K562 (cell line): Measurements from ENCODE around the gene GALNT15. TPM values are rescaled to one million over a fixed set of nuclear protein-coding genes. Genes with fewer than 3 reads are reported as not detected.

ENCODE experiments used
- ATAC-seq: fragments of 200-7000 bp; cut with Tn5 transposase; 3 replicates; pipeline ENCODE4 v1.9.1; 2020; ENCODE audit warnings: moderate library complexity
- BruUV-seq: library from RNA; stranded (reverse); fragments of 400-500 nt; replicated peaks from 2 replicates; lab custom pipeline; 2021; lab: Mats Ljungman, UMichigan
- CTCF ChIA-PET: fragments of 300-600 bp; formaldehyde crosslinking; extraction: SDS; loops from one replicate; lab custom pipeline; 2021; ENCODE audit warnings: low intra/inter-chr PET ratio; lab: Yijun Ruan, JAX
- POLR2A ChIA-PET: fragments of 300-600, 350-650 bp; sonication (Branson Sonifier 250); formaldehyde crosslinking; extraction: SDS; loops from one replicate; lab custom pipeline; 2021; ENCODE audit warnings: antibody characterized with exemption, inconsistent platforms; lab: Yijun Ruan, JAX
- DNase-seq, 4 experiments: peaks; one replicate each; pipeline versions ENCODE4 v3.0.0 to v3.0.0-alpha.2; 2011 to 2018; ENCODE audit warnings: low spot score in 3 of 4, mixed read lengths in 3 of 4; ENCODE audit errors: extremely low read depth in 1 of 4
- FAIRE-seq: peaks from 2 replicates; lab custom pipeline; 2011; peaks lifted over from hg19 to GRCh38; lab: Jason Lieb, UNC
- H2AFZ ChIP-seq: 2 replicates; pipeline ENCODE4 v1.6.0; 2011; ENCODE audit warnings: low read depth, low read length, control low read depth, inconsistent platforms
- H3K27ac ChIP-seq: fragments of 200-600 bp; 3 replicates; pipeline ENCODE4 v1.8.0; 2011; ENCODE audit warnings: low read depth, mild to moderate bottlenecking, control low read depth, inconsistent platforms, low read length, moderate library complexity, mixed read lengths; ENCODE audit errors: extremely low read depth
- H3K27me3 ChIP-seq, 2 experiments: fragments of 300-600 bp in 1 of 2; 2 replicates in 1 of 2; 3 replicates in 1 of 2; pipeline versions ENCODE4 v1.6.0 to v1.8.0; 2011; ENCODE audit warnings: inconsistent platforms in 2 of 2, low read length in 2 of 2, mild to moderate bottlenecking in 1 of 2, mixed read lengths in 1 of 2, moderate library complexity in 1 of 2; ENCODE audit not compliant: control insufficient read depth in 2 of 2, insufficient read depth in 2 of 2
- H3K36me3 ChIP-seq: fragments of 300-600 bp; 3 replicates; pipeline ENCODE4 v1.8.0; 2011; ENCODE audit warnings: mild to moderate bottlenecking, low read length, inconsistent platforms; ENCODE audit not compliant: control insufficient read depth, insufficient read depth
- H3K4me1 ChIP-seq, 2 experiments: fragments of 200-600 bp in 1 of 2; replicated peaks in 1 of 2; 2 replicates in 1 of 2; 3 replicates in 1 of 2; pipeline versions ENCODE4 v1.5.1 to v1.8.0; 2011; ENCODE audit warnings: inconsistent platforms in 2 of 2, low read length in 2 of 2, mild to moderate bottlenecking in 1 of 2, mixed read lengths in 1 of 2, moderate library complexity in 1 of 2; ENCODE audit not compliant: control insufficient read depth in 2 of 2, insufficient read depth in 2 of 2
- H3K4me2 ChIP-seq: 2 replicates; pipeline ENCODE4 v1.6.1; 2011; ENCODE audit warnings: low read length, control low read depth, inconsistent platforms, mixed read lengths; ENCODE audit not compliant: insufficient read depth
- H3K4me3 ChIP-seq: fragments of 200-600 bp; sonication (generic), shearing (Covaris generic); 2 replicates; pipeline ENCODE4 v1.5.1; 2016; ENCODE audit warnings: control low read depth, inconsistent platforms
- H3K79me2 ChIP-seq: fragments of 200-600 bp; 3 replicates; pipeline ENCODE4 v1.8.0; 2011; ENCODE audit warnings: low read length, inconsistent platforms; ENCODE audit not compliant: control insufficient read depth, insufficient read depth
- H3K9ac ChIP-seq, 2 experiments: 2 replicates each; pipeline versions ENCODE4 v1.6.0 to v1.6.1; 2011; ENCODE audit warnings: low read depth in 2 of 2, low read length in 2 of 2, control low read depth in 1 of 2, inconsistent platforms in 1 of 2, mild to moderate bottlenecking in 1 of 2, mixed read lengths in 1 of 2; ENCODE audit not compliant: insufficient read depth in 1 of 2
- H3K9me1 ChIP-seq: one replicate; pipeline ENCODE4 v1.6.0; 2011; ENCODE audit warnings: inconsistent platforms, mild to moderate bottlenecking, low read length, moderate library complexity; ENCODE audit not compliant: control insufficient read depth, insufficient read depth
- H3K9me3 ChIP-seq: replicated peaks from 2 replicates; pipeline ENCODE4 v1.5.1; 2011; ENCODE audit warnings: low read depth, low read length, inconsistent platforms; ENCODE audit not compliant: control insufficient read depth, insufficient read depth
- H4K20me1 ChIP-seq: replicated peaks from 2 replicates; pipeline ENCODE4 v1.6.1; 2011; ENCODE audit warnings: low read length, inconsistent platforms, mixed read lengths; ENCODE audit not compliant: control insufficient read depth, insufficient read depth
- ASH1L ChIP-seq: fragments of 450-650 bp; IDR thresholded peaks from 2 replicates; pipeline ENCODE4 v1.6.1; 2018; ENCODE audit warnings: borderline replicate concordance, mild to moderate bottlenecking, low read depth; ENCODE audit not compliant: partially characterized antibody
- CEBPG ChIP-seq, 3 experiments: fragments of 200-800 bp in 1 of 3; sonication (Bioruptor generic) in 1 of 3; sonication (generic) in 1 of 3; formaldehyde crosslinking in 1 of 3; IDR thresholded peaks in 2 of 3; conservative IDR thresholded peaks in 1 of 3; 2 replicates each; pipeline versions ENCODE4 v1.6.1 to v1.8.0; 2016 to 2022; ENCODE audit warnings: missing compliant biosample characterization in 2 of 3, missing genetic modification characterization in 2 of 3, mild to moderate bottlenecking in 1 of 3, missing genetic modification reagents in 1 of 3
- CREB3 ChIP-seq: fragments of 450-650 bp; conservative IDR thresholded peaks from 2 replicates; pipeline ENCODE4 v1.6.1; 2016; ENCODE audit warnings: missing genetic modification characterization, low read depth, mild to moderate bottlenecking, missing compliant biosample characterization, moderate library complexity
- GMEB1 ChIP-seq: fragments of 250-450 bp; sonication (Bioruptor Pico); IDR thresholded peaks from 2 replicates; pipeline ENCODE4 v1.4.0; 2020; ENCODE audit warnings: mild to moderate bottlenecking
- IFI16 ChIP-seq: fragments of 250-450 bp; sonication (Bioruptor Pico); IDR thresholded peaks from 2 replicates; pipeline ENCODE4 v2.1.2; 2022; ENCODE audit warnings: mild to moderate bottlenecking, inconsistent platforms
- ILK ChIP-seq: fragments of 450-650 bp; IDR thresholded peaks from 2 replicates; pipeline ENCODE4 v1.6.1; 2016; ENCODE audit warnings: missing genetic modification characterization, low read depth, mild to moderate bottlenecking, missing compliant biosample characterization, moderate library complexity, borderline replicate concordance
- SLC30A9 ChIP-seq: fragments of 250-450 bp; sonication (Bioruptor Pico); IDR thresholded peaks from 2 replicates; pipeline ENCODE4 v1.8.0; 2022; ENCODE audit warnings: mild to moderate bottlenecking, moderate library complexity
- TCF7 ChIP-seq: sonication (generic); IDR thresholded peaks from 2 replicates; pipeline ENCODE4 v1.6.1; 2016; ENCODE audit warnings: antibody characterized with exemption, borderline replicate concordance
- XRCC5 ChIP-seq: fragments of 200-400 bp; formaldehyde crosslinking; IDR thresholded peaks from 2 replicates; pipeline ENCODE4 v1.6.1; 2017; ENCODE audit warnings: low read depth, mild to moderate bottlenecking, low read length
- ZBED1 ChIP-seq: IDR thresholded peaks from 2 replicates; pipeline ENCODE4 v1.6.1; 2014
- ZKSCAN1 ChIP-seq: fragments of 150-350 bp; IDR thresholded peaks from 2 replicates; pipeline ENCODE4 v1.6.1; 2016; ENCODE audit warnings: low read depth, low read length
- ZNF282 ChIP-seq: sonication (generic); formaldehyde crosslinking; IDR thresholded peaks from 2 replicates; pipeline ENCODE4 v1.8.1; 2023; ENCODE audit warnings: missing genetic modification reagents
- ZNF445 ChIP-seq: fragments of 250-450 bp; sonication (Bioruptor Pico); IDR thresholded peaks from 2 replicates; pipeline ENCODE4 v1.4.0; 2020; ENCODE audit warnings: low read depth, mild to moderate bottlenecking, moderate library complexity
- ZNF57 ChIP-seq: fragments of 450-650 bp; formaldehyde crosslinking; IDR thresholded peaks from 2 replicates; pipeline ENCODE4 v1.4.0; 2020; ENCODE audit warnings: mild to moderate bottlenecking, moderate library complexity
- WGBS: fragments of 100-300 bp; shearing (Covaris generic); methylation state at CpG from one replicate; pipeline ENCODE4 v1.1.6; 2016; ENCODE audit warnings: low coverage, mixed read lengths; ENCODE audit not compliant: insufficient coverage; ENCODE audit errors: missing lambda C conversion rate; 5-methylcytosine and 5-hydroxymethylcytosine counted together
- in situ Hi-C: fragments of 300-500 bp; cut with MboI; formaldehyde crosslinking; loops from 4 replicates; pipeline ENCODE4 v1.15.0; 2018; ENCODE audit warnings: inconsistent platforms, mixed read lengths
- intact Hi-C: fragments of 100-400 bp; cut with micrococcal nuclease; formaldehyde crosslinking; loops from 2 replicates; pipeline ENCODE4 v1.14.2; 2022
- polyA plus RNA-seq, 8 experiments: library from polyadenylated mRNA; depleted of rRNA in 4 of 8; stranded (reverse) in 5 of 8; unstranded in 3 of 8; fragments of >200 nt; fragmentation: Nextera tagmentation in 2 of 8; fragmentation: Illumina TruSeq in 1 of 8; extraction: Ambion mirVana in 2 of 8; extraction: Trizol in 1 of 8; gene quantifications; 2 replicates each; pipeline versions ENCODE4 v1.2.1 to v1.2.3, GENCODE V29; 2011 to 2014; ENCODE audit warnings: inconsistent platforms in 1 of 8, missing spikeins in 1 of 8
- total RNA-seq, 7 experiments: library from RNA; depleted of rRNA in 6 of 7; stranded (reverse); fragments of >200 nt in 6 of 7; fragmentation: Illumina TruSeq in 2 of 7; extraction: Trizol in 2 of 7; gene quantifications; 2 replicates each; pipeline versions ENCODE4 v1.2.1 to v1.2.3, GENCODE V29; 2011 to 2021; ENCODE audit warnings: low replicate concordance in 1 of 7
- TF ChIP-seq, protein P1 (sequence below): fragments of 450-650 bp; IDR thresholded peaks from 2 replicates; pipeline ENCODE4 v1.6.1; 2016; ENCODE audit warnings: borderline replicate concordance

GALNT15 gene
- total and polyA plus RNA-seq, 9 of the 15 experiments (the other 6 are each of a cell fraction or from before 2014, with no cell fraction given), result not detected

- in situ Hi-C loops (no loop called here), intact Hi-C loops (no loop called here)
- Histone ChIP-seq H2AFZ (no peak overlapping the region), H3K9me1 (no peaks in the 10 kb centered on the region), H4K20me1 (peaks cover 16% of the 10 kb centered on the region; the same call in 1 of the 2 replicates), H3K4me2 (no peak overlapping the region), H3K4me1 (peaks cover 0 to 5% of the 10 kb centered on the region in 2 experiments; a peak in 1 of 5 replicates), H3K27ac (no peak overlapping the region), H3K36me3 (no peaks in the 10 kb centered on the region), H3K79me2 (no peaks in the 10 kb centered on the region), H3K9ac (no peak overlapping the region), H3K4me3 (no peak overlapping the region), H3K27me3 (peaks cover 3 to 37% of the 10 kb centered on the region in 2 experiments; a peak in 4 of 5 replicates), H3K9me3 (peaks cover 4% of the 10 kb centered on the region; the same call in 1 of the 2 replicates)
- POLR2A ChIA-PET, result interaction anchor here (0.6 to 1.4 kb wide), 3 partner anchors 10 to 706 kb away, joined by 3 to 6 read pairs (median 3); no protein-coding TSS in a partner anchor
- BruUV-seq, result no TSS peak
- WGBS, result 4% methylated on average over 6 of the region's 6 CpGs
- ATAC-seq, result no peak
- no peak for DNase-seq
- no peak for FAIRE-seq
- CTCF ChIA-PET, result no interaction called here
- TF ChIP-seq ZNF445 (CRISPR knock-in tag) (no peak), ZNF57 (no peak), XRCC5 (no peak), GMEB1 (CRISPR knock-in tag) (no peak), ASH1L (no peak), ZBED1 (no peak), TCF7 (no peak), ZNF282 (CRISPR knock-in tag) (no peak), ZKSCAN1 (no peak), CEBPG (CRISPR knock-in tag; IDR thresholded peaks at IDR 0.05) (no peak), CEBPG (tag; conservative IDR thresholded peaks at IDR 0.05 in 1 of 2, IDR thresholded peaks at IDR 0.05 in 1 of 2) (no peak), CREB3 (tag) (no peak), ILK (tag) (no peak), IFI16 (CRISPR knock-in tag) (no peak), SLC30A9 (CRISPR knock-in tag) (no peak)
- TF ChIP-seq, protein P1, sequence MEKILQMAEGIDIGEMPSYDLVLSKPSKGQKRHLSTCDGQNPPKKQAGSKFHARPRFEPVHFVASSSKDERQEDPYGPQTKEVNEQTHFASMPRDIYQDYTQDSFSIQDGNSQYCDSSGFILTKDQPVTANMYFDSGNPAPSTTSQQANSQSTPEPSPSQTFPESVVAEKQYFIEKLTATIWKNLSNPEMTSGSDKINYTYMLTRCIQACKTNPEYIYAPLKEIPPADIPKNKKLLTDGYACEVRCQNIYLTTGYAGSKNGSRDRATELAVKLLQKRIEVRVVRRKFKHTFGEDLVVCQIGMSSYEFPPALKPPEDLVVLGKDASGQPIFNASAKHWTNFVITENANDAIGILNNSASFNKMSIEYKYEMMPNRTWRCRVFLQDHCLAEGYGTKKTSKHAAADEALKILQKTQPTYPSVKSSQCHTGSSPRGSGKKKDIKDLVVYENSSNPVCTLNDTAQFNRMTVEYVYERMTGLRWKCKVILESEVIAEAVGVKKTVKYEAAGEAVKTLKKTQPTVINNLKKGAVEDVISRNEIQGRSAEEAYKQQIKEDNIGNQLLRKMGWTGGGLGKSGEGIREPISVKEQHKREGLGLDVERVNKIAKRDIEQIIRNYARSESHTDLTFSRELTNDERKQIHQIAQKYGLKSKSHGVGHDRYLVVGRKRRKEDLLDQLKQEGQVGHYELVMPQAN, result no peak
Observed at GRCh38 chr3:16181361-16181760, 6.9 kb downstream of the GALNT15 start.
